ENCODE measurements around the gene KCNT2.

DNA sequence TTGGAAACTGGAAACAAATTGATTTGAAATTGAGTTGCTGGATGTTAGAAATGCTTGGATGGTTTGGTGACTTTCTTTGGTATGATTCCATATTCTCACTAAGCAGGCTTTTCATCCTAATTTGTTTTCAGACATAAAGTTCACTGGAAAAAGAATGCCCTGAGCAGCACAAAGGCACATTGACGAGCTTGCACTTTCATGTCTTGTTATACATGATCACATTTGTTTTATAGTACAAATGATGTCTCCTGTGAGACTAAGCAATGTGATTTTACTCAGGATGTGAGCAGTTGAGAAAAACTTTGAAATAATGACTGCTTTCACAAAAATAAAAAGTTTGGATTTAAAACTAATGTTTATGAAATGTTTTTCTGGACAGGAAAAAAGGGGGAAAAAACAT is 63.6 kb downstream of the KCNT2 start:
- TF ChIP-seq EZH2 (IDR thresholded peaks at IDR 0.05; ENCODE audit: insufficient read depth, poor library complexity, severe bottlenecking) (no peak), EZH2phosphoT487 (IDR thresholded peaks at IDR 0.05; ENCODE audit: insufficient read depth, low read depth) (no peak)
